ENCODE data around the gene ATM. TPM values are rescaled to one million over a fixed set of nuclear protein-coding genes. Genes with fewer than 3 reads are reported as not detected.
"Not testable (repeated sequence)": the region's sequence is repeated elsewhere in the genome, so short reads cannot be mapped to it uniquely, and the experiment has no call there.

Gene ATM
- total RNA-seq, 1 donor from 2014 or later: 51.5 TPM

GRCh38 chr11:108278546-108278945, 55.7 kb downstream of the ATM start:
- no peak for DNase-seq (ENCODE audit: low spot score)
- Mint-ChIP-seq H3K4me1 (ENCODE audit: unreplicated experiment) (peaks cover 18% of the 10 kb centered on the region), H3K9me3 (ENCODE audit: unreplicated experiment) (peaks cover 9% of the 10 kb centered on the region), H3K4me3 (ENCODE audit: unreplicated experiment) (no peak overlapping the region), H3K27ac (ENCODE audit: unreplicated experiment) (peak overlapping the region; percentile 55), H3K36me3 (ENCODE audit: low read depth, unreplicated experiment) (peaks cover 42% of the 10 kb centered on the region), H3K27me3 (ENCODE audit: unreplicated experiment) (no peaks in the 10 kb centered on the region)
- TF ChIP-seq CTCF (IDR thresholded peaks at IDR 0.05; ENCODE audit: unreplicated experiment): no peak

- Mint-ChIP-seq H3K27me3 (ENCODE audit: unreplicated experiment) (no peaks in the 10 kb centered on the region), H3K27ac (ENCODE audit: unreplicated experiment) (no peak overlapping the region), H3K4me3 (ENCODE audit: unreplicated experiment) (no peak overlapping the region), H3K36me3 (ENCODE audit: low read depth, unreplicated experiment) (peaks cover 38% of the 10 kb centered on the region), H3K4me1 (ENCODE audit: unreplicated experiment) (peaks cover 18% of the 10 kb centered on the region), H3K9me3 (ENCODE audit: unreplicated experiment) (peaks cover 9% of the 10 kb centered on the region)
- no peak for TF ChIP-seq CTCF (IDR thresholded peaks at IDR 0.05; ENCODE audit: unreplicated experiment)
- DNase-seq (ENCODE audit: low spot score): no peak
Observed at GRCh38 chr11:108278954-108279353, 56.1 kb downstream of the ATM start.

- TF ChIP-seq CTCF (IDR thresholded peaks at IDR 0.05; ENCODE audit: unreplicated experiment): no peak
- Mint-ChIP-seq H3K27me3 (ENCODE audit: unreplicated experiment) (peaks cover 1% of the 10 kb centered on the region), H3K36me3 (ENCODE audit: low read depth, unreplicated experiment) (no peaks in the 10 kb centered on the region), H3K4me3 (ENCODE audit: unreplicated experiment) (no peak overlapping the region), H3K9me3 (ENCODE audit: unreplicated experiment) (no peaks in the 10 kb centered on the region), H3K27ac (ENCODE audit: unreplicated experiment) (no peak overlapping the region), H3K4me1 (ENCODE audit: unreplicated experiment) (peaks cover 3% of the 10 kb centered on the region)
- DNase-seq (ENCODE audit: low spot score): no peak
Observed at GRCh38 chr11:108286370-108286769, 63.5 kb downstream of the ATM start.

GRCh38 chr11:108286956-108287355, 64.1 kb downstream of the ATM start:
- no peak for TF ChIP-seq CTCF (IDR thresholded peaks at IDR 0.05; ENCODE audit: unreplicated experiment)
- Mint-ChIP-seq H3K27me3 (ENCODE audit: unreplicated experiment) (peaks cover 1% of the 10 kb centered on the region), H3K36me3 (ENCODE audit: low read depth, unreplicated experiment) (no peaks in the 10 kb centered on the region), H3K27ac (ENCODE audit: unreplicated experiment) (no peak overlapping the region), H3K4me1 (ENCODE audit: unreplicated experiment) (peaks cover 3% of the 10 kb centered on the region), H3K4me3 (ENCODE audit: unreplicated experiment) (no peak overlapping the region), H3K9me3 (ENCODE audit: unreplicated experiment) (no peaks in the 10 kb centered on the region)
- DNase-seq (ENCODE audit: low spot score): no peak

- not testable (repeated sequence) for H3K27ac Mint-ChIP-seq (ENCODE audit: unreplicated experiment); DNase-seq (ENCODE audit: low spot score); H3K27me3 Mint-ChIP-seq (ENCODE audit: unreplicated experiment); H3K4me1 Mint-ChIP-seq (ENCODE audit: unreplicated experiment); H3K36me3 Mint-ChIP-seq (ENCODE audit: low read depth, unreplicated experiment); H3K9me3 Mint-ChIP-seq (ENCODE audit: unreplicated experiment); H3K4me3 Mint-ChIP-seq (ENCODE audit: unreplicated experiment)
Observed at GRCh38 chr11:108289066-108289465, 66.2 kb downstream of the ATM start.

GRCh38 chr11:108289699-108290098, 66.8 kb downstream of the ATM start:
- H3K9me3 Mint-ChIP-seq (ENCODE audit: unreplicated experiment): no peaks in the 10 kb centered on the region
- no peaks in the 10 kb centered on the region for H3K36me3 Mint-ChIP-seq (ENCODE audit: low read depth, unreplicated experiment)
- DNase-seq (ENCODE audit: low spot score): no peak
- peaks cover 3% of the 10 kb centered on the region for H3K4me1 Mint-ChIP-seq (ENCODE audit: unreplicated experiment)
- TF ChIP-seq CTCF (IDR thresholded peaks at IDR 0.05; ENCODE audit: unreplicated experiment): no peak
- H3K4me3 Mint-ChIP-seq (ENCODE audit: unreplicated experiment): no peak overlapping the region
- H3K27ac Mint-ChIP-seq (ENCODE audit: unreplicated experiment): peak overlapping the region; percentile 25
- H3K27me3 Mint-ChIP-seq (ENCODE audit: unreplicated experiment): peaks cover 1% of the 10 kb centered on the region

All from endothelial cell (in vitro differentiated cells).